ENCODE results near the gene PHACTR1.

Gene PHACTR1

DNA sequence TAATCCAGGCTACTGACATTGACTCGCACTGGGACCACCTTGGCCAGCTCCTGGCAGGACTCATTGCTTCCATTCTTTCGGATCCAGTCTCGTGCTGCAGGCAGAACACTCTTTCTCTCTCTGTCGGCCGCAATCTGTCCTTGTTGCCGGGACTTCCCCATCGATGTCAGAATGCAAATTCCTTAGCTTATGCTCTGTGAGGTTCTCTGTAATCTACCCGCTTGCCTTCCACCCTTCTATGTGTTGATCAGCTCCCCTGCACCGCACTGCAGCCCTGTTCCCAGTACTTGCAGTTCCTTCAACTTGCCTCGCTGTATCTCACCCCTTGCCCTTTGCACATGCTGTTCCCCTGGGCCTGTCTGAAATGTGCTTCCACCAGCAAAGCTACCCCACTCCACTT is 182.0 kb downstream of the PHACTR1 start:
- TF ChIP-seq, protein P1, sequence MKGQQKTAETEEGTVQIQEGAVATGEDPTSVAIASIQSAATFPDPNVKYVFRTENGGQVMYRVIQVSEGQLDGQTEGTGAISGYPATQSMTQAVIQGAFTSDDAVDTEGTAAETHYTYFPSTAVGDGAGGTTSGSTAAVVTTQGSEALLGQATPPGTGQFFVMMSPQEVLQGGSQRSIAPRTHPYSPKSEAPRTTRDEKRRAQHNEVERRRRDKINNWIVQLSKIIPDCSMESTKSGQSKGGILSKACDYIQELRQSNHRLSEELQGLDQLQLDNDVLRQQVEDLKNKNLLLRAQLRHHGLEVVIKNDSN (IDR thresholded peaks at IDR 0.05) = no peak
- no peak for TF ChIP-seq CEBPB (IDR thresholded peaks at IDR 0.05)

DNA sequence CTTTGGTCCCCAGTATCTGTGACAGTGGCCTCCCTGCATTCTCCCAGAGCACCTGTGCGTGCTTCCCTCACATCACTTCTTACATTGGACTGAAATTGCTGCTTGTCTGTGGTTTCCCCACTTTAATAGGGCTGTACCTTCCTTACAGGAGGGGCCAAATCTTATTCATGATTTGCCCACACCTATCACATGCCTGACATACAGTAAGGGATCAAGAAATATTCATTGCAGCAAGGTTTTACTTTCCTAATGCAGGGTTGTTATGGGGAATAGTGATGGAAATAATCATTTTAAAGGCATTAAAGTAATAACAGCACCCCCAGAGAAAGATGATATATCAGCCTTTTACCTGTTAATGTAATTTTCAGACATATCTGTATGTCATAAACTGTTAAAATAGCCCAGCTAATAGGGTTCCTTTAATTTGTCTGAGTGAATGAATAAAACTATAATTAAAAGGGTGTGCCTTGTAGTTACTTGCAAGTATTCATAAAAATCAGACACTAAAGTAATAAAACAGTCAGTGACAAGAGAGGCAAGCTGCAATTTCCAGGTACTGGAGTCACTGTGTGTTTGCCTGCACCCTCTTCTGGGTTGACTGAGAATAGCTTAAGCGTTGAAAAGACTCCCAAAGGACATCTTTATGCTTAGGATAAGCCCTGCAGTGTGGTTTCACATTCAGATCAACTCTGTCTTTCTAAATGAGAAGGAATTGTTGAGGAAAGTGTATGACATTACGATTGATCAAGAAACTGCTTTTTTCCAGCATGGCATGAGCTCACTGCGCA is 182.7 kb downstream of the PHACTR1 start:
- TF ChIP-seq, protein P2, sequence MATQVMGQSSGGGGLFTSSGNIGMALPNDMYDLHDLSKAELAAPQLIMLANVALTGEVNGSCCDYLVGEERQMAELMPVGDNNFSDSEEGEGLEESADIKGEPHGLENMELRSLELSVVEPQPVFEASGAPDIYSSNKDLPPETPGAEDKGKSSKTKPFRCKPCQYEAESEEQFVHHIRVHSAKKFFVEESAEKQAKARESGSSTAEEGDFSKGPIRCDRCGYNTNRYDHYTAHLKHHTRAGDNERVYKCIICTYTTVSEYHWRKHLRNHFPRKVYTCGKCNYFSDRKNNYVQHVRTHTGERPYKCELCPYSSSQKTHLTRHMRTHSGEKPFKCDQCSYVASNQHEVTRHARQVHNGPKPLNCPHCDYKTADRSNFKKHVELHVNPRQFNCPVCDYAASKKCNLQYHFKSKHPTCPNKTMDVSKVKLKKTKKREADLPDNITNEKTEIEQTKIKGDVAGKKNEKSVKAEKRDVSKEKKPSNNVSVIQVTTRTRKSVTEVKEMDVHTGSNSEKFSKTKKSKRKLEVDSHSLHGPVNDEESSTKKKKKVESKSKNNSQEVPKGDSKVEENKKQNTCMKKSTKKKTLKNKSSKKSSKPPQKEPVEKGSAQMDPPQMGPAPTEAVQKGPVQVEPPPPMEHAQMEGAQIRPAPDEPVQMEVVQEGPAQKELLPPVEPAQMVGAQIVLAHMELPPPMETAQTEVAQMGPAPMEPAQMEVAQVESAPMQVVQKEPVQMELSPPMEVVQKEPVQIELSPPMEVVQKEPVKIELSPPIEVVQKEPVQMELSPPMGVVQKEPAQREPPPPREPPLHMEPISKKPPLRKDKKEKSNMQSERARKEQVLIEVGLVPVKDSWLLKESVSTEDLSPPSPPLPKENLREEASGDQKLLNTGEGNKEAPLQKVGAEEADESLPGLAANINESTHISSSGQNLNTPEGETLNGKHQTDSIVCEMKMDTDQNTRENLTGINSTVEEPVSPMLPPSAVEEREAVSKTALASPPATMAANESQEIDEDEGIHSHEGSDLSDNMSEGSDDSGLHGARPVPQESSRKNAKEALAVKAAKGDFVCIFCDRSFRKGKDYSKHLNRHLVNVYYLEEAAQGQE (IDR thresholded peaks at IDR 0.05; ENCODE audit: low read depth) = no peak
- TF ChIP-seq ZBTB7A (IDR thresholded peaks at IDR 0.05; ENCODE audit: low read depth) (no peak), YY1 (IDR thresholded peaks at IDR 0.05; ENCODE audit: low read depth) (no peak), CREB1 (IDR thresholded peaks at IDR 0.05; ENCODE audit: low read depth) (no peak), RAD21 (IDR thresholded peaks at IDR 0.05; ENCODE audit: low read depth) (no peak), EGR1 (IDR thresholded peaks at IDR 0.05) (no peak), NFIC (IDR thresholded peaks at IDR 0.05) (no peak), TCF12 (IDR thresholded peaks at IDR 0.05; ENCODE audit: low read depth) (no peak)
- TF ChIP-seq, protein P1 (IDR thresholded peaks at IDR 0.05) = no peak

DNA sequence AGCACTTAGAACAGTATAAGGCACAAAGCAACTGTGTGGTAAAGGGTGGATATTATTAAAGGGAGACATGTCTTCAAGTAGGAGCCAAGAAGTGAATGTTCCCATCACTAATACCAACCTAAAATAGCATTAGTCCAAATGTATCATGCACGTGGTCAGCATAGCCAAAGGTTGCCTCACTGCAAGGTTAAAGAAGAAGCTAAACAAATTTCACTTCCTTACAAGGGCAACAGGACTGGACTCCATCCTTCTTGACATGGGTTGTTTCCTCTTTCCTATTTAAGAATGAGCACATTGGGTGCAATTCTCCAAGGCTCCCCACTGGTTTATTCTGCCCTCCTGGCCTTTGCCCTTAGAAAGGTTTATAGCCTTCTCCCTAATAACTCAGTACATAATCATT is 186.7 kb downstream of the PHACTR1 start:
- TF ChIP-seq FOXM1 (IDR thresholded peaks at IDR 0.05; ENCODE audit: borderline replicate concordance, low read depth) = no peak

DNA sequence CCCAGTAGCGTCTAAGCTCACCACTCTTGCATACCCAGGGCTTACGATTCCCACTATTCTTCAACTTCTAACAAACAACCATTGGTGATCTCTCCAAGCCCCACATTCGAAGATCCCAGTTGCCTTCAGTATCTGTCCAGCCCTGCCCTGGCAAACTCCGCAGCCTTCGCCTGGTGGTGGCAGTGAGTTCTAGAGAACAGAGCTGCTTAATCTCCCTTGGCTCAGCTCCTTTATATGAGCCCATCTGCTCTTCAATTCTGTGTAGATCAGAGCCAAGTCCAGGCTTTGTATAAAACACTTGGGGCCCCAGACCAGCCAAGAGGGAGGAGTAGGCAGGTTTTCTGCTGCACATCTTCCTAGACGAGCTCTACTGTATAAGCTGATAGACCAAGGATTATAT is 193.3 kb downstream of the PHACTR1 start:
- no peak for TF ChIP-seq NFIC (IDR thresholded peaks at IDR 0.05)
- no peak for TF ChIP-seq CEBPB (IDR thresholded peaks at IDR 0.05)
- TF ChIP-seq TCF12 (IDR thresholded peaks at IDR 0.05; ENCODE audit: low read depth) = no peak
- no peak for TF ChIP-seq FOXM1 (IDR thresholded peaks at IDR 0.05; ENCODE audit: borderline replicate concordance, low read depth)
- TF ChIP-seq CREB1 (IDR thresholded peaks at IDR 0.05; ENCODE audit: low read depth) = no peak
- no peak for TF ChIP-seq EP300 (IDR thresholded peaks at IDR 0.05; ENCODE audit: borderline replicate concordance)
- TF ChIP-seq, protein P1 (IDR thresholded peaks at IDR 0.05) = no peak
- TF ChIP-seq RAD21 (IDR thresholded peaks at IDR 0.05; ENCODE audit: low read depth) = no peak
- TF ChIP-seq ZBTB7A (IDR thresholded peaks at IDR 0.05; ENCODE audit: low read depth) = no peak
- no peak for TF ChIP-seq TAF1 (IDR thresholded peaks at IDR 0.05; ENCODE audit: low read depth)
- TF ChIP-seq, protein P3, sequence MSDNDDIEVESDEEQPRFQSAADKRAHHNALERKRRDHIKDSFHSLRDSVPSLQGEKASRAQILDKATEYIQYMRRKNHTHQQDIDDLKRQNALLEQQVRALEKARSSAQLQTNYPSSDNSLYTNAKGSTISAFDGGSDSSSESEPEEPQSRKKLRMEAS (IDR thresholded peaks at IDR 0.05) = no peak
- TF ChIP-seq, protein P2 (IDR thresholded peaks at IDR 0.05; ENCODE audit: low read depth) = no peak
- TF ChIP-seq TEAD4 (IDR thresholded peaks at IDR 0.05) = no peak
- TF ChIP-seq EGR1 (IDR thresholded peaks at IDR 0.05) = no peak
- TF ChIP-seq YY1 (IDR thresholded peaks at IDR 0.05; ENCODE audit: low read depth) = no peak

DNA sequence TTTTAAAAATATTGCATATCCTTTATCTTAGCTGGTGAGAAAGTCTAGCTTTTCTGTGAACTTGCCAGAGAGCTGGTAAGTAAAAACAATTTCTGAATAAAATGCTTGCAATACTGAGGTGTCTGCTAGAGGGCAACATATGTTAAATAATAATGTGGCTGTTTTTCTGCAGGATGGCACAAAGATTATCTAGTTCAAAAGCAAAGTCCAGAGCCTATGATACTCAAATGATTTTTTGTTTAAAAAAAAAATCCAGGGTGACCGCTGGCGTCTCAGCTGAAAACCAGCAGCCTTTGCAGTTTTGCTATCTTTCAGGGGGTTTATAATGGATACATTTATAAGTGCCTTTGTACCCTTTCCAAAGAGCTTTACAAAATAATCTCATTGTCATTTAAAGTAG is 194.9 kb downstream of the PHACTR1 start:
- TF ChIP-seq TCF12 (IDR thresholded peaks at IDR 0.05; ENCODE audit: low read depth) = no peak
- TF ChIP-seq, protein P2 (IDR thresholded peaks at IDR 0.05; ENCODE audit: low read depth) = no peak
- TF ChIP-seq RAD21 (IDR thresholded peaks at IDR 0.05; ENCODE audit: low read depth) = peak; percentile 39; the same call in 1 of the 2 replicates
- TF ChIP-seq, protein P1 (IDR thresholded peaks at IDR 0.05) = no peak
- no peak for TF ChIP-seq EGR1 (IDR thresholded peaks at IDR 0.05)
- TF ChIP-seq CREB1 (IDR thresholded peaks at IDR 0.05; ENCODE audit: low read depth) = no peak
- TF ChIP-seq, protein P3 (IDR thresholded peaks at IDR 0.05) = no peak
- no peak for TF ChIP-seq CEBPB (IDR thresholded peaks at IDR 0.05)

Measured in Ishikawa (cell line).